GM03348 (cell line): Measurements from ENCODE around the gene DAZAP1.
"Not testable (repeated sequence)": the region's sequence is repeated elsewhere in the genome, so short reads cannot be mapped to it uniquely, and the experiment has no call there.

Experiments
- DNase-seq: peaks from one replicate; pipeline ENCODE4 v3.0.0; 2012; ENCODE audit warnings: low spot score

Gene DAZAP1

GRCh38 chr19:1474011-1474764, 66.8 kb downstream of the DAZAP1 start:
- DNase-seq = no peak

- DNase-seq = no peak
These were observed 67.5 kb downstream of the DAZAP1 start for GRCh38 chr19:1474765-1475351.

GRCh38 chr19:1475751-1476437, 68.5 kb downstream of the DAZAP1 start:
- no peak for DNase-seq

GRCh38 chr19:1477056-1477455, 69.7 kb downstream of the DAZAP1 start:
- DNase-seq = not testable (repeated sequence)

- DNase-seq = peak; percentile 96
These were observed 71.7 kb downstream of the DAZAP1 start, which contains the start of gene C19orf25 for GRCh38 chr19:1478934-1479707. C19orf25 (minus strand) TSS chr19:1479215; CDS start chr19:1478903, 312 bp downstream.

- DNase-seq = no peak
These were observed 74.0 kb downstream of the DAZAP1 start for GRCh38 chr19:1481224-1481892.

GRCh38 chr19:1481893-1482360, 74.5 kb downstream of the DAZAP1 start:
- DNase-seq = no peak

- DNase-seq = no peak
These were observed 75.2 kb downstream of the DAZAP1 start for GRCh38 chr19:1482361-1483130.

GRCh38 chr19:1483131-1483978, 76.0 kb downstream of the DAZAP1 start:
- no peak for DNase-seq

- DNase-seq = no peak
These were observed 76.6 kb downstream of the DAZAP1 start for GRCh38 chr19:1483979-1484428.
